Anterior cingulate cortex (tissue), 58 donors: ENCODE results near the gene ODF4.
"Not testable (repeated sequence)": the region's sequence is repeated elsewhere in the genome, so short reads cannot be mapped to it uniquely, and the experiment has no call there.

Source experiments
- DNase-seq, 58 donors: peaks; one replicate each; lab custom pipeline; 2025; lab: John Stamatoyannopoulos, UW

ODF4 gene

DNA sequence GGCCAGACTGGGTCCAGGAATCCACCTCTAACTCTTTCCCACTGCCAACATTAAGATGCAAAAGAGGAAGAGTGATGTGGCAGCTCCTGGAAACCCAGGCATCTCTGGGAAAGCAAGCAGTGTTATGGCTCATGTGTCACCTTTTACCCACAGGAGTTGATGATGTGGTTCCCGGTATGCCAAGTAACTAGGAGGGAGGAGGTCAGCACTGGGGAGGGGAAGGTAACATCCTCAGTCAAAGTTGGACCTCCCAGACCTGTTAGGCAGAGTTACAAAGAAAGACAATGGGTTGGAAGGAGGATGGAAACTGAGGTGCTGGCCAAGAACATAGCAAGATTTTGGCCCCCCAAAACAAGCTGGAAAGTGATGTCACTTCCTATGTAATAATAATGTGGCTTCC lies 25.5 kb downstream of the ODF4 start:
- DNase-seq, result no peak

DNA sequence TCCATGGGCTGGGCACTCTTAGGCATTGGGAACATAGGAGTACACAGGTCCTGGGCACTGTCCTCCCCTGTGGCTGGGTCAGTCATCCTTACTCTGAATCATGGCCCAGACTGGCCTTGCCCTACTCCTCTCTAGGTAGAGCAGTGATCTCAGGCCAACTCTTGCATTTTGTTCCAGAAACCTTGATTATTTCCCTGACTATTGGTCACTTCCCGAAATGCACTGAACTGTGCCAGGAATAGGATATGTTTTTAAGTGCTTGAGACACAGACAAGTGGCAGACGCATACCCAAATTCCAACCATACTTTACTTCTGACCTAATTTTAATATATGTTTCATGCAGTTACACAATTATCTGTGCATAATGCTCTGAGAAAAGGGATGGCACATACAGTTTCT lies 26.6 kb downstream of the ODF4 start:
- no peak for DNase-seq

DNA sequence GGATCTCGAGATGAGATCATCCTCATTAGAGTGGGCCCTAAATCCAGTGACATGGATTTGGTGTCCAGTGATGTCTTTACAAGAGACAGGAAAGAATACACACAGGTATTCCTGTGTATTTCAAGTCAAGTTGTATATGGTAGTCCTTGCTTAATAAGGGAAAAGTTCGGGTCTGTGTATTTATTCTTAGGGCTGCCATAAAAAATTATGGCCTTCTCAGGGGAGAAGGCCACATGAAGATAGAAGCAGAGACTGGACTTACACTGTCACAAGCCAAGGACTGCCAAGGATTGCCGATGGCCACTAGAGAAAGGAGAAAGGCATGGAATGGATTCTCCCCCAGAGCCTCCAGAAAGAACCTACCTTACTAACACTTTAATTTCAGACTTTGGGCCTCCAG lies 28.6 kb downstream of the ODF4 start:
- DNase-seq, result no peak

DNA sequence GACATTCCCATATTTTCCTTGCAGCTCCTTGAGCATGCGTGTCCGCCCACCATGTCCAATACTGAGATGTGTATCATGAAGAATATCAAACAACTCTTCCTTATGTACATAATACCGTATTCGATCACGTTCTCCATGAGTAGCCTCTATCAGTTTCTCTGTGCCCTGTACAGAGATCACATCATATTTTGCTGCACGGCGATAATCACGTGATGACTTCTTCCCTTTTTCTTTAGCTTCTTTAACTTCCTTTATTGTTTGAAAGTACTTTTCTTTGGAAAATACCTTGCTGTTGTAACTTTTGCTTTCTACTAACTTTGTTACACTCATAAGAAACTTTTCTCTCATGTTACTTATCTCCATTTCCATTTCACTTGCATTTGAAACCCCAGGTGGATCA lies 30.3 kb downstream of the ODF4 start:
- no peak for DNase-seq

DNA sequence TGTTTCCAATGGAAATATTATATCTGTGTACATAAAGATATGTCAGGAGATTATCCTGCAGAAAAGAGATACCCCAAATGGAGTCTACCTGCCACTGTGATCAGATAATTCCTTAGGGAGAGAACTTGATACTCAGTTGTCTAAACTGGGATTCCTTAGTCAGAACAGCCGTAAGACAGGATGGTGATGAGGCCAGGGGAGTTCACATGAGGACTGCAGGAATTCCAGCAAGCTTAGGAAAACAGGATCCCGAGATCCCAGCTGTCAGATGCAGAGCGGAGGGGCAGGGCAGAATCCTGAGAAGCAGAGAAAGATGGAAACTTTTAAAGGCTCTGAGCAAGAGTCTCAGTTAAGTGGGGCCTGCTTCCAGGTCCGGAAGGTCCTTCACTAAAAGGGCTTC lies 32.1 kb downstream of the ODF4 start:
- no peak for DNase-seq

DNA sequence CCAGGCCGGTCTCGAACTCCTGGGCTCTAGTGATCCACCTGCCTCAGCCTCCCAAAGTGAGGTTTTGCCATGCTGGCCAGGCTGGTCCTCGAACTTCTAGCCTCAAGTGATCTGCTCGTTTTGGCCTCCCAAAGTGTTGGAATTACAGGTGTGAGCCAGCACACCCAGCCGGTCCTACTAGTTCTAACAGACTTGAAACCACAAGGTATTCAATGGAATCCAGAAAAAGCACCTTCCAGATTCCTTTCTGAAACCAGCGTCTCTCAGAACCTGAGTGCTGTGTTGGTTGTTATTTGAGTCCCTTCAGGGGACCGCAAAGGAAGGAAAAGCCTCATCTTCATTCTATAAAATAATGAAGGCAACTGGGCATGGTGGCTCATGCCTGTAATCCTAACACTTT lies 32.8 kb downstream of the ODF4 start:
- no peak for DNase-seq

DNA sequence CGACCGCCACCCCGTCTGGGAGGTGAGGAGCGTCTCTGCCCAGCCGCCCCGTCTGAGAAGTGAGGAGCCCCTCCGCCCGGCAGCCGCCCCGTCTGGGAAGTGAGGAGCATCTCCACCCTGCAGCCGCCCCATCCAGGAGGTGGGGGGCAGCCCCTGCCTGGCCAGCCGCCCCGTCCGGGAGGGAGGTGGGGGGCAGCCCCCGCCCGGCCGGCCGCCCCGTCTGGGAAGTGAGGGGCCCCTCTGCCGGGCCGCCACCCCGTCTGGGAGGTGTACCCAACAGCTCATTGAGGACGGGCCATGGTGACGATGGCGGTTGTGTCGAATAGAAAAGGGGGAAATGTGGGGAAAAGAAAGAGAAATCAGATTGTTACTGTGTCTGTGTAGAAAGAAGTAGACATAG lies 34.2 kb downstream of the ODF4 start:
- DNase-seq, result not testable (repeated sequence)

DNA sequence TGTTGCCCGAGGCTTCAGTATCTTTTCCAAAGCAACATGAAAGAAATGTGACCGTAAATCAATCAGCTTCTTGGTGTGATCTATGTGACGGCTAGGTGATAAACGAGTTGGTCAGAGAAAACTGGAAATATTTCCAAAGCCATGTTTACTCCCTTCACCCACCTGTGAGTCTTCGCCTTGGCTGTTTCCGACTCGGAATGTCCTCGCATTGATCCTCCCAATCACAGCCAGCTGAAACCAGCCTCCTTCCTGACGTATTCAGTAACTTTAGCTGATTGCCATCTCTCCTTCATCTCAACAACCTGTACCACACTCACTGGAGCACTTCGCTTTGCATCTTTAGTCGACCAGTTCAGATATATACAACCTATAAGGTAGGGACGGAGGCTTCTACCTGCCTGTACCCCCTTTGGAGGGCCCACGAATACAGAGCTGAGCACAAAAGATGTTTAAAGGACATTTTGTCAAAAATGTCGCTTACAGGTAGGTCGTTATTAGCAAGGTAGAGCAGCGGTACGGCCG lies 36.2 kb downstream of the ODF4 start:
- DNase-seq, result peak in 24 of 58 donors; percentile 5 to 55 (median 26)

DNA sequence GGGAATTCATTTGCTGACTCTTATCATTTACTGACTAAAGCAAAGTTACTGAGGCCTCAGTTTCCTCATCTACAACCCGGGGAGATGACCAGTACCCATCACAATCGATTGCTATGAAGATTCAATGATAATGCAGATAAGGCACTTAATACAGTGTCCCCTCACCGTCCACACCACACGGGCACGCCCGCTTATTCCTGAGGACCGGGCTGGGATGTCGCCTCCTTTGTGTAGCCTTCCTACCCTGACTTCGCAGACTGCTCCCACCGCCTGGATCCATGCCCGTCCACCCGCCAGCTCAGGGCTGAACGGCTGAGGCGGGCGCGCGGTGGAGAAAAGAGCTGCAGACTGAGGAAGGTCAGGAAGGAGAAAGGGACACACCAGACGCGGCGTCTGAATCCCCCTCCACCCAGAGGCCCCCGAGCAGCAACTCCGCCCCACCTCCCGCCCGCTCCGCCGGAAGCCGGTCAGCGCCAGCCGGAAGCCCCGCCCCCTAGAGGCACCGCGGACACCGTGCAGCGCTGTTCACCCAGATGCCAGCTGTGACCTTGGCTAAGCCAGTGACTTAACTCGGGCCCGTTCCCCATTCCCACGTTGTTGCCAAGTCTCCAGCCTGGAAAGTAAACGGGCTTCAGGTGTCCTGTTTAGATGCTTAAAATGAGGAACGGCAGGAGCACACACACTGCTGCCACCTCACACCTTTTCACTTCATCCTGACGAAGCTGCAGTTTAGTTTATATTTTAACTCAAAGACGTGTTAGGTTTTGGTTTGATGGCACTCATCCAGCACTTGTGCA lies 36.8 kb downstream of the ODF4 start, which contains the start of gene KRABD2:
KRABD2 (minus strand) TSS at position 434 of the 797 bp plus-strand sequence.
- peak; percentile 36 to 93 (median 83) for DNase-seq

DNA sequence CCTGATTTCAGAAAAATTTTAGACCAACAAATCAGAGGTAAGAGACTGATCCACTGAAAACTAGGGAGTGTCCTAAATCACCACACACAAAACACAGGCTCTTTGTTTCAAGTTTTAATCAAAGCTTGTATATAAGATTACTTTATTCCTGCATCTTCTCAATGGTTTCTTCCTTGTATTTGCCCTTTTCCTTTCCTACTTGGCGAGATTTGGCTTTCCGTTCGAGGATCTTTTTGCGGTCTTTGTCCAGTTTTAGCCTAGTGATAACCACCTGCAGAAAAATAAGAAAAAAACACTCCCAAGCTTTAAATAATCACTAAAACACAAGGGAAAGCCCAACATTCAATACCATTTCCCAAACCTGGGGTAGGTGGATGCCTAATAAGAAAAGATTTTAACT lies 37.8 kb downstream of the ODF4 start:
- no peak for DNase-seq

DNA sequence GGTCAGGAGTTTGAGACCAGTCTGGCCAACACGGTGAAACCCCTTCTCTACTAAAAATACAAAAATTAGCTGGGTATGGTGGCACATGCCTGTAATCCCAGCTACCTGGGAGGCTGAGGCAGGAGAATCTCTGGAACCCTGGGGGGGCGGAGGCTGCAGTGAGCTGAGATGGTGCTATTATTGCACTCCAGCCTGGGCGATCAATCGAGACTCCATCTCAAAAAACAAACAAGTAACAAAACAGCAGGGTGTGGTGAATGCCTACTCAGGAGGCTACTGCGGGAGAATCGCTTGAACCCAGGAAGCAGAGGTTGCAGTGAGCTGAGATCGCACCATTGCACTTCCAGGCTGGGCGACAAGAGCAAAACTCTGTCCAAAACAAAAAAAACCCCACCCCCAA lies 38.5 kb downstream of the ODF4 start:
- DNase-seq, result not testable (repeated sequence)

DNA sequence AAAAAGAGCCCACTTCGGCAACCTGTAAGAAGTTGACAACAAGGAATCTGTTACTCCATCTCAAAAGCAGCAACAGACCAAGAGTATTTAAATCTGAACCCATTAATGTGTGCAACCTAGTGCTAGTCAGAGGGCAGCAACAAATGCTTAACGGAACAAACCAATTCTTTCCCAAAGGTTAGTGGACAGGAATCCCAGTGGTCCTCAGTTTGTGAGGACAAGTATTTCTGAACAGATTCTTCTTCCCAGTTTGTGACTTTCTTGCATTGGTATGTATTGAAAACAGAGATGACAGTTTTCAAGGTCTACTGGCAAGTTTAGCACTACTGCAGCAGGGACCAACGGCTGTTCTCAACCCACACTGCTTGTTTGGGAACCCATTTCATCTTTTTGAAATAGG lies 40.4 kb downstream of the ODF4 start:
- DNase-seq, result no peak

DNA sequence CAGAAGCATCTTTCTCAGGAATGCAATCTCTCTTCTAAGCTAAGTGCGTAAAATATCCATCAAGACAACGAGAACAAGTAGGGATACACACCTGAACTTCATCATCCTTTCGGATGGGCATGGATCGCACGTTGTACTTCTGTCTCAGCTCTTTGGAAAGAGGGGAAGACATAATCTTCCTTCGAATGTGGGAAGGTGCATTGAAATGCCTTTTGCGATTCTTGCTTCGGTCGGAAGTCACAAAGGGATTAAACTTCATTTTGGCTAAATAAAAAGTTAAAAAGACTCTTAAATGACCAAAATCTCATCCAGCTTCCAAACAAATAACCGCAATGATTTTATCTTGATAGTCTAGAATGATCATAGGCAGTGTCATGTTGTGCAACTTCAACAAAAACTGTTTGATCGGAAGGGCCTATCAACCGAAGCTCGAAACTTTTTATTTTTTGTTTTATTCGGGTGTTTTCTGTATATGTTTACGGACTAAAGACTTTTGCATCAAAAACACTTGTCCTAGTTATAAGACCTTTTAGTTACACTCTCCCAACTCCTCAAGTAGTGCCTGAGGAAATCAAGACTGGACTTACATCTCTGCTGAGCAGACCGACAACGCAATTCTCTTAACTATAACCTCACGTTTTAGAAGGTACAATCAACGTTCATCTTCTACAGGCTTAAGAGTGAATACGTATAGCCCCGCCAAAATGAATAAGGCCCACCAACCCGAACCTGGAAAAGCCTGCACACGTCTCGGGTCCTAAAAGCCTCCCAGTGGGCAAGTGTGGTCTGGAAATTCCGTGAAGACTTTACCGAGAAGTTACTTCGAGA lies 42.6 kb downstream of the ODF4 start:
- no peak for DNase-seq

DNA sequence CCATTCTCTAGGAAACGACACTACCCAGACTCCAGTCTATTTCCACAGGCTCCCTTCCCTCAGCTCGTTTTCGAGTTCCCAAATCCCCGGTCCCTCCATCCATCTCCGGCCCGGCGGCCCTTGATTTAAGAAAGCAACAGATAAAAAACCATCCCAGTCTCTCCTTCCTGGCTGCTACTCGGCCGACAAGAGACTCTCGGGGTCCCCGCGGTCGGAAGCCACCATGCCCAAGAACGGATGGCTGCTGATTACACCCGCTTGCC lies 43.2 kb downstream of the ODF4 start:
- DNase-seq, result no peak

DNA sequence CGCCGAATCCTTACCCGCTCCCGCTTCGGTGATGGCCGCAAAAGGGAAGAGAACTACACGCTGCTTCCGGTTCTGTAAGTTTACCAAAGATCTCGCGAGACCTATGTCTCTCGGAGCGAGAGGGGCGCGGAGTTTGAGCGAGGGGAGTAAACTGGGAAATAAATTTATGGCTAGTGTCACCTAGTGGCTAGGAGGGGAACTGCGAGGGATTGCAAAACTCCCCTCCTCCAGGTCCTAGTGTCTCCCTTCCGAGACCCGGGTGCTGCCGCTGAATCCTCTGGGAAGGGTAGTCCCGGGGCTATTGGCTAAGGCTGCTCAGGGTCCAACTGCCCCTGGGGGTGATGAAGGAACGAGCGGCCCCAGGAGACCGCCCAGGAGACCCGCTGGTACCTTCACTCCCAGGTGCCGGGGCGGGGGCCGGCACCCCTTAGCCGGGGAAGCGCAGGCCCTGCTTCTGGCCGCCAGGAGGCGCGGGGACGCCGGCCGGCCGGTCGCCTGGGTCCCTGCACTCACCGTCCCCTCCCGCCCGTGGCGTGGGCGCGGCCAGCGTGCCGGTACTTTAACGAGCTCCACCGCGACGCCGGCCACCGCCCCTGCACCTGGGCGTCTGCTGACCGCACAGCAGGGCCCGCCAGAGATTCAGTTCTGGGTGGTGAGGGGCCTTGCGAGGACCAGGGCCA lies 43.6 kb downstream of the ODF4 start, which contains the start of gene RPL26:
RPL26 (minus strand) TSS at position 51 of the 680 bp plus-strand sequence. CDS start 883 bp downstream, outside the sequence.
- peak; percentile 53 to 98 (median 92) for DNase-seq

DNA sequence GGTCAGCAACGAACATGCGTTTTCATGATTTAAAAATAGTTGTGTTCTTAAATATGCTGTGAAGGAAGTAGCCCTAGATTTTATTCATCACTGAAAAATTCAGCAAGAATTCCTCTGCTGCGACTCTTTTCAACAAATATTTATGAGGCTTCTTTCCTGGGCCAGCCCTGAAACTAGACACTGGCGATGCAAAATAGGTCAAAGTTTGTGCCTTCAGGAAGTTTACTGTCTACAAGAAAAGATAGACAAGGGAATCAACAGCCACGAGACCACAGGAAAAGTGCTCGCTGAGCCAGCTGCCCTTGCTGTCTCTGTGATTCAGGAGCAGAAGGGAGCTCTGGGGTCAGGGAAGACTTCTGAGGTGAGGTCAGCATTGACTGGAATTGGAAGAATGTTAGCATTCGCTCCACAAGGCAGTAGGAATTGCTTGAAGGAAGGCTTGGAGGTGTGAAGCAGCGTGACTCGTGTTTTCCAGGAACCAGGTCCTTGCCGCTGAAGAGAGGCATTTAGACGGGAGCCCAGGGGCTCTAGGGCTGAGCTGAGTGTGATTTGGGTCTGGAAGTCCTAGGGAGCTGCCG lies 45.2 kb downstream of the ODF4 start:
- DNase-seq, result no peak

DNA sequence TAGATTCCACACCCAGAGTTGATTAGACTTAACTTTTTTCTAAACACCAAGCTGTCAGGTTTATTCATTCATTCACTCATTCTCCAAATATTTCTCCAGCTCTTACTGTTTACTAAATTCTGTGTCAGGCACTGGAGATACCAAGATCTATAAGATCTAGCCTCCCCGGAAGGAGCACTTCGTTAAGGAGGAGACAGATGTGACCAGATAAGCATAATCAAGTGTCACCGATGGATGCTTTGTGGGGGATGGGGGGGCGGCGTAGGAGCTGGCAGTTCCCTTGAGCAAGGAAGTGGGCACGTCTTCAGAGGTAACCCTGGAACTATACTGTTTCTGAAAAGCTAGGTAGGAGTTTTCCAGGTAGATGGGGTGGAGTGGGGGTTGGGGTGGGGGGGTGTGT lies 47.2 kb downstream of the ODF4 start:
- DNase-seq, result no peak

DNA sequence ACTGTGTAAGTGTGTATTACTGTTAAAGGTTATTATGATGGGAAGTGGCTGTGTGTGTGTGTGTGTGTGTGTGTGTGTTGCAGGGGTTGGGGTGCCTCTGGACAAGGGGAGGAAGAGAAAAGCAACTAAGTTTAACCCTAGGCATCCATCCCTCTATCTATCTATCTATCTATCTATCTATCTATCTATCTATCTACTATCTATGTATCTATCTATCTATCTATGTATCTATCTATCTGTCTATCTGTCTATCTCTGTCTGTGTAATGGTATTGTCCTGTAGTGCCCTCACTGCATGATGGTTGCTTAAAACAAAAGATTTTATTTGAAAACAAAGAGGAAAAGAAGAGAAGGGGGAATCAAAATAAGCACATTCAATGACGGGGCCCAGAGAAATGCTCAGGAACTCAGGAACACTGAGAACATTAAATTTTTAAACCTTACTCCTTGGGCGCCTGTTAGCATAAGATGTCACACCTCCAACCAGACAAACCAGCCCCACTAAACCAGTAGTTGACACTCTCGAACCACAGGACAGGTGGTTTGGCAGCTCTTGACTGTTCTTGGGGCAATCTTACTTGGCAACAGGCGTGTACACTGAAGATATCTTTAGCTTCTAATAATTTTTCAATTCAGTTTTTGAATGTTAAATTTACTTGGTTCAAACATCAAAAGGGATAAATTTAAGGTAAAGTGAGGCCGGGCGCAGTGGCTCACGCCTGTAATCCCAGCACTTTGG lies 48.4 kb downstream of the ODF4 start:
- DNase-seq, result no peak

DNA sequence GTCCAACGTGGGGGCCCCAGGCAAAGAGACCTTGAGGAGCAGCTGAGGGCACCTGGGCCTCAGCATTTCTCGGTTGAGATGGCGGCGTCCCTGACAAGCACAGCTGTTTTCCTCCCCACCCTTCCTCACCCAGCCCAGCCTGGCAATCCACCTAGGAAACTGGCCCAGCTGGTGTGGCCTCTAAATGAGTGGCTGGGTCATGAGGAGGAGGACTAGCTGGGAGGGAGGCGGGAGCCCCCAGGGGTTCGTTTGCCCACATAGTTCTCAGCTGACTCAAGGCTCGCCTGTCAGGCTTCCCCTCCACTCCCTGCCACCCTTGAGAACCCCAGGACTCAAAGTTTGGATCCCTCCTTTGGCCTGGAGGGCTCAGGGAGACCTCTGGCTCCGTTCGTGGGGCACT lies 52.1 kb downstream of the ODF4 start:
- no peak for DNase-seq

DNA sequence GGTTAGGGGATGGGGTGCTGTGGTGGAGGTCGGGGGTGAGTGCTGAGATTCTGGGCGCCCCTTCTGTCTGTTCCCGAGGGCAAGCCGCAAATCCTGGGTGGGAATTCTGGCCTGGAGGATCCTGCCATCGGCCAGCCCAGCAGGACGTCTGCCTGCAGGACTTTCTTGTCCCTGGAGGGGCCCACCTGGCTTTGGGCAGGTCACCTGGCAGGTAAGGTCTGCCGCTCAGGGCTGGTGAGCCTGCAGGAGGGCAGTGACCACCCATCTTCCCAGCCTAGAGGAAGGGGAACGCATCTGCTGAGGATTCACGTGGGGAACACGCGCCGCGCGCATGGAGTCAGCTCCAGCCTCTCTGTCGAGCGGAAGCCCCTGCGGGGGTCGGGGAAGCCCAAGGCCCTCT lies 52.6 kb downstream of the ODF4 start:
- DNase-seq, result no peak
